Thoracic aorta (tissue), 2 donors: ENCODE data around the gene PPP1CA. TPM values are rescaled to one million over a fixed set of nuclear protein-coding genes. Genes with fewer than 3 reads are reported as not detected.

ENCODE experiments used
- ATAC-seq: fragments of 150-250 bp; one replicate; pipeline ENCODE4 v1.8.0; 2017; ENCODE audit warnings: low read depth; ENCODE audit not compliant: insufficient number of reproducible peaks, low FRiP score
- DNase-seq: peaks from one replicate; pipeline ENCODE4 v3.0.0-alpha.2; 2020; ENCODE audit warnings: low spot score
- H3K27ac ChIP-seq, 2 donors: fragments of 200-600 bp; sonication (generic); 1 replicate in 1 of 2; 2 replicates in 1 of 2; pipeline ENCODE4 v1.5.1; 2016; ENCODE audit warnings: mild to moderate bottlenecking in 2 of 2, moderate library complexity in 2 of 2
- H3K27me3 ChIP-seq: fragments of 200-600 bp; sonication (generic); replicated peaks from 2 replicates; pipeline ENCODE4 v1.6.0; 2016; ENCODE audit warnings: mild to moderate bottlenecking; ENCODE audit not compliant: insufficient read depth
- H3K36me3 ChIP-seq: fragments of 200-600 bp; sonication (generic); one replicate; pipeline ENCODE4 v1.5.1; 2016
- H3K4me1 ChIP-seq, 2 donors: fragments of 200-600 bp; sonication (generic); 1 replicate in 1 of 2; 2 replicates in 1 of 2; pipeline versions ENCODE4 v1.5.1 to v1.6.0; 2016; ENCODE audit warnings: low read depth in 2 of 2, mild to moderate bottlenecking in 1 of 2; ENCODE audit not compliant: control insufficient read depth in 1 of 2
- H3K4me3 ChIP-seq: fragments of 200-600 bp; sonication (generic); 2 replicates; pipeline ENCODE4 v1.5.1; 2016; ENCODE audit warnings: mild to moderate bottlenecking
- H3K9me3 ChIP-seq: fragments of 200-600 bp; sonication (generic); 2 replicates; pipeline ENCODE4 v1.5.1; 2016
- total RNA-seq, 2 donors: library from RNA; depleted of rRNA; stranded (reverse); fragments of >200 nt; gene quantifications; one replicate each; pipeline versions ENCODE4 v1.1.0 to v1.2.3, GENCODE V29; 2016
- TF ChIP-seq, protein P1 (sequence below): fragments of 200-600 bp; sonication (generic); IDR thresholded peaks from one replicate; pipeline ENCODE4 v1.5.1; 2019; ENCODE audit warnings: antibody characterized with exemption

PPP1CA gene
- total RNA-seq, 2 donors from 2014 or later, result 74.4 to 77.8 TPM

DNA sequence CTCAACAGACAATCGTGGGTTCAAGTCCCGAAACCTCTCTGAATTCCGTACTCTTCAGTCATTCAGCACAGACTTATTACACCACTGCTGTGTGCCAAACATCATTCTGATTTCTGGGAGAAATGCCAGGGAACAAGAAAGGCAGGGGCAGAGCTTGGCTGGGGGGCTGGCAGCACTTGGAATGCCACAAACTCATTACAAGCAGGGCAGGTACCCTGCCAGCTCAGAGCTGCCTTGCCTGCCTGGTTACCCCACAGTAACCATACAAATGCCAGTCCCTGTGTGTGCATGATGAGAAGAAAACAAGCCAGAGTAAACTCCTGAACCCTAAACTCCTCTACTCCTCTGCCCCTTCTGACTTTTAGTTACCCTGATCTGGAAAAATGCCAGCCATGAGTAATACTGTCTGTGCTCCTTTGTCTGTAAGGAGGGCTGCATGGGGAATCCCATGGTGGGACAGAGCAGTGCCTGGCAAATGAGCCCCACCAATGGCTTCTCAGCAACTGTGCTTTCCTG is 16.7 kb downstream of the PPP1CA start:
- peaks cover 0 to 15% of the 10 kb centered on the region in 2 donors for H3K4me1 ChIP-seq
- DNase-seq (no peak), ATAC-seq (no peak)
- H3K27ac ChIP-seq, result peak overlapping the region in 1 of 2 donors; percentile 5
- H3K9me3 ChIP-seq, result no peaks in the 10 kb centered on the region
- H3K4me3 ChIP-seq, result no peak overlapping the region
- H3K27me3 ChIP-seq, result no peaks in the 10 kb centered on the region
- TF ChIP-seq, protein P1, sequence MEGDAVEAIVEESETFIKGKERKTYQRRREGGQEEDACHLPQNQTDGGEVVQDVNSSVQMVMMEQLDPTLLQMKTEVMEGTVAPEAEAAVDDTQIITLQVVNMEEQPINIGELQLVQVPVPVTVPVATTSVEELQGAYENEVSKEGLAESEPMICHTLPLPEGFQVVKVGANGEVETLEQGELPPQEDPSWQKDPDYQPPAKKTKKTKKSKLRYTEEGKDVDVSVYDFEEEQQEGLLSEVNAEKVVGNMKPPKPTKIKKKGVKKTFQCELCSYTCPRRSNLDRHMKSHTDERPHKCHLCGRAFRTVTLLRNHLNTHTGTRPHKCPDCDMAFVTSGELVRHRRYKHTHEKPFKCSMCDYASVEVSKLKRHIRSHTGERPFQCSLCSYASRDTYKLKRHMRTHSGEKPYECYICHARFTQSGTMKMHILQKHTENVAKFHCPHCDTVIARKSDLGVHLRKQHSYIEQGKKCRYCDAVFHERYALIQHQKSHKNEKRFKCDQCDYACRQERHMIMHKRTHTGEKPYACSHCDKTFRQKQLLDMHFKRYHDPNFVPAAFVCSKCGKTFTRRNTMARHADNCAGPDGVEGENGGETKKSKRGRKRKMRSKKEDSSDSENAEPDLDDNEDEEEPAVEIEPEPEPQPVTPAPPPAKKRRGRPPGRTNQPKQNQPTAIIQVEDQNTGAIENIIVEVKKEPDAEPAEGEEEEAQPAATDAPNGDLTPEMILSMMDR, result no peak
- H3K36me3 ChIP-seq, result no peaks in the 10 kb centered on the region

DNA sequence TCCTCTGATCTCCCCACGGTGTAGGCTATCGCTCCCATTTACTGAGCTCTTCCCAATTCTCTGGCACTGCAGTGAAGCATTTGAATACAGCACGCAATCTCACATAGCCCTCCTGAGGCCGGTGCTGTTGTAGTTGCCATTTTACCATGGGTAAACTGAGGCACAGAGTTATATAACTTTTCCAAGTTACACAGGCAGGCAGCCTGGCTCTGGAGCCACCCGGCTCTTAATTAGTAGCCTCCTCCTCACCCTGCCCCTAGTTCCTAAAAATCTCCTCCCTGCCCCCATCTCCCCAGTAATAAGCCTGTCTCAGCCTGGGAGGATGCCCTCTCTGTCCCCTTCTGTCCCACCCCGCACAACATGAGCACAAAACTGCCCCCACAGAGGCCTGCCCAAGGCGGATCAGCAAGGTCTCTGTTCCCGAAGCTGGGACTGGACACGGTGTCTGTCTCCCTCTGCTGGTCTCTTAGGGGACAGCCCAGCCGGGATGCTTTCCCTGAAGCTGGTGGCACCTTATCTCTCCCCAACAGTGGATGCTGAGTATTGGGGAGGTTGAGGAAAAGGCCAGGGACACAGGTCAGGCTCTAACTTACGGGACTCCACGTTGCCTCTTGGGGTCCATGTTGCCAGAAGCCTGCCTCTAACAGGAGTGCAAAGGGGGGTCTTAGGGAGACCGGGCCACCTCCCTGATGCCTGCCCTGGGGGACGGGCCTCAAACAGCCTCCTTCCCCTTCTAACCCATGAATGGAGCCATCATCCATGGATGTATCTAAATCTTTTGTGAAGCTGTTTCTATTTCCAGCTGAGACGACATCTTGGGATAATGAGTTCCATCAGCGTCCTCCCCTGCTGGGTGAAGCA is 19.2 kb downstream of the PPP1CA start:
- Histone ChIP-seq H3K4me3 (no peak overlapping the region), H3K9me3 (no peaks in the 10 kb centered on the region), H3K4me1 (peaks cover 0 to 15% of the 10 kb centered on the region in 2 donors), H3K36me3 (no peaks in the 10 kb centered on the region), H3K27me3 (no peaks in the 10 kb centered on the region), H3K27ac (no peak overlapping the region)
- TF ChIP-seq, protein P1, result peak; percentile 97
- no peak for DNase-seq
- ATAC-seq, result no peak

DNA sequence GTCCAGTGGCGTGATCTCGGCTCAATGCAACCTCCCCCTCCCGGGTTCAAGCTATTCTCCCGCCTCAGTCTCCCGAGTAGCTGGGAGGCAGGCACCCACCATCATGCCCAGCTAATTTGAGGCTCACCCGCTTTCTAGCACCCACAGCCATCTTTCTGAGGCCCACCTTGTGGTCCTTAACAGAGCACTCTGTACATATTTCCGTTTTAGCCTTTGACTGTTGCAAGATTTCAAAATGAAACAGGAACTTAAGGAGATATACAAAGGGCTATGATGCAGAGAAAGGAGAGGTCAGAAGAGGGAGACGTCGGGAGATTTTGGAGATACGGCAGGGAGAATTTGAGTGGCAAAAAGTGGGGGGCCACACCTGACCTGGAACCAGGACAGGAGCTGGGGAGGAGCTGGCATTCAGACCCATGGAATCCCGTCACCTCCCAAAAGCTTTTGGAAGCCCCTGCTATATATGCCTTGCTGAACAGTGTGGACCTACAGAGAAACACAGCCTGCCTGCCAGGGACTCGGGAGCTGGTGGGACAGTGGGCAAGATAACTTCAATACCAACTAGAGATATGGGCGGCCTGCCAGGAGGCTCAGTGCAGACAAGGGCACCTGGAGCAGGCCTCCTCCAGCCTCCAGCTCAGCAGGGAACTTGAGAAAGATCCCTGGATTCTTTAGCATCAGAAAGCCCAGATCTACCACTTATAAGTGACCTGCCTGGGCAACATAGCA is 20.2 kb downstream of the PPP1CA start:
- H3K27me3 ChIP-seq, result no peaks in the 10 kb centered on the region
- no peaks in the 10 kb centered on the region for H3K9me3 ChIP-seq
- H3K27ac ChIP-seq, result no peak overlapping the region
- no peak for DNase-seq
- H3K36me3 ChIP-seq, result no peaks in the 10 kb centered on the region
- no peak for ATAC-seq
- peaks cover 0 to 15% of the 10 kb centered on the region in 2 donors for H3K4me1 ChIP-seq
- no peak overlapping the region for H3K4me3 ChIP-seq
- TF ChIP-seq, protein P1, result no peak

DNA sequence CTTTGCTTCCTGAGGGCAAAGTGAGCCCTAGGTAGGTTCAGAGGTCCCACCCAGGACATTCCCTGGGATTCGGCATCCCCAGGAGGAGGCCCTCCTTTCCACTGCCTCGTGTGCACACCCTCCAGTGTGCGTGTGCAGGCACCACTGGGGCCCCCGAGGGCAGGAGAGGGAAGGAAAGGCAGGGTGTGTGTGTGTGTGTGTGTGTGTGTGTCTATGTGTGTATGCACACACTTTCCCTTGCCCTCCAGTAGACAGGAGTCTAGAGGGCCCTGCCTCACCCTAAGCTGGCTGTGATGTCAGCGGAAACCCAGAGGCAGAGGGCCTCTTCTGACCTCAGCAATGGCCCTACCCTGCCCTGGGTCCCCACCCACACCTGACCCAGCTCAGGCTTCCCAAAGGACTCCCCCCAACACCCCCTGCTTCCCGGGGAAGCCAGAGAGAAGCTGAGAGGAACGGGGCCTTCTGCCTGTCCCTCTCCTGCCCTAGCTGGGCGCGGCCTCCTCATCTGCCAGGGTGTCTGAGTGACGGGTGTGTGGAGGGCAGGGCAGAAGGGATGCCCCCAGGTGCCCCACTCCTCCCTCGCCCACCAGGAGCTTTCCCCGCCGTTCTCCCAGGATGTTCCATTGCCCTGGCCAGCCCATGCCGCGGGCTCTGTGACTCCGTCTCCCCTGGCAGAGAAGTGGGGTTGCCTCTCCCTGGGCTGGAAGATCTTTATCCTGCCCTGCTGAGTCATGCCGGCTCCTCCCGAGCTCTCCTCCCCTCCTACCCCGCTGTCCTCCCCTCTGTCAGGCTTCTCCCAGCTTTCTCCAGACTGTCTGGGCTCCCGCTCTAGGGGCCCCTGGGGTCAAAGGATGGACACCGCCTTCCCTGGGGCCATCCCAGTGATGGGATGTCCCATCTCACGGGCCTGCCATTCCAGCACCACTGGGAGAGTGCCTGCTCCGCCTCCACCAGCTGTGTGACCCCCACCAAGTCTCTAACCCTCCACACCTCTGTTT is 22.3 kb downstream of the PPP1CA start:
- ATAC-seq (no peak), DNase-seq (no peak)
- no peaks in the 10 kb centered on the region for H3K9me3 ChIP-seq
- H3K27ac ChIP-seq, result no peak overlapping the region
- TF ChIP-seq, protein P1, result no peak
- H3K4me1 ChIP-seq, result peaks cover 5 to 10% of the 10 kb centered on the region in 2 donors
- no peaks in the 10 kb centered on the region for H3K27me3 ChIP-seq
- no peak overlapping the region for H3K4me3 ChIP-seq
- H3K36me3 ChIP-seq, result no peaks in the 10 kb centered on the region
